ENCODE data around the gene LCTL. TPM values are rescaled to one million over a fixed set of nuclear protein-coding genes. Genes with fewer than 3 reads are reported as not detected.

The LCTL gene
- total RNA-seq, 3 donors from 2014 or later (not counting 1 experiment from before 2014, with no cell fraction given), result not detected

GRCh38 chr15:66581972-66582537, 16.3 kb upstream of the LCTL start:
- Histone ChIP-seq H3K36me3 (ENCODE audit: control insufficient read depth, insufficient read depth, low read length) (no peaks in the 10 kb centered on the region), H3K4me1 (ENCODE audit: control insufficient read depth, insufficient read depth, low read length) (no peaks in the 10 kb centered on the region), H3K27me3 (ENCODE audit: control insufficient read depth, insufficient read depth, low read length) (no peaks in the 10 kb centered on the region), H3K27ac (ENCODE audit: low read length) (no peak overlapping the region), H3K4me3 (ENCODE audit: low read length) (no peak overlapping the region), H3K9me3 (ENCODE audit: control insufficient read depth, insufficient read depth, low read length) (no peaks in the 10 kb centered on the region)
- H3K9me3 Mint-ChIP-seq, result no peaks in the 10 kb centered on the region
- H3K4me1 Mint-ChIP-seq, result no peaks in the 10 kb centered on the region
- 96% methylated on average over 7 of the region's 9 CpGs for whole genome bisulfite sequencing (ENCODE audit: insufficient coverage)
- TF ChIP-seq CTCF (IDR thresholded peaks at IDR 0.05), result no peak
- intact Hi-C loops (cut with micrococcal nuclease), result no loop called here
- H3K4me3 Mint-ChIP-seq, result no peak overlapping the region
- H3K36me3 Mint-ChIP-seq, result no peaks in the 10 kb centered on the region
- no peak for DNase-seq
- no peak overlapping the region for H3K27ac Mint-ChIP-seq
- H3K27me3 Mint-ChIP-seq (ENCODE audit: low read depth in 2 of 2), result peaks cover 0 to 7% of the 10 kb centered on the region in 2 donors
- ATAC-seq, result no peak

GRCh38 chr15:66580643-66581042, 14.8 kb upstream of the LCTL start:
- Mint-ChIP-seq H3K36me3 (no peaks in the 10 kb centered on the region), H3K27me3 (ENCODE audit: low read depth in 2 of 2) (peaks cover 0 to 4% of the 10 kb centered on the region in 2 donors), H3K4me3 (no peak overlapping the region), H3K9me3 (no peaks in the 10 kb centered on the region), H3K27ac (no peak overlapping the region), H3K4me1 (no peaks in the 10 kb centered on the region)
- intact Hi-C loops (cut with micrococcal nuclease), result no loop called here
- WGBS (ENCODE audit: insufficient coverage), result 61% methylated on average over 3 of the region's 3 CpGs
- H3K36me3 ChIP-seq (ENCODE audit: control insufficient read depth, insufficient read depth, low read length), result no peaks in the 10 kb centered on the region
- H3K27ac ChIP-seq (ENCODE audit: low read length), result no peak overlapping the region
- ATAC-seq (no peak), DNase-seq (no peak)
- H3K27me3 ChIP-seq (ENCODE audit: control insufficient read depth, insufficient read depth, low read length), result no peaks in the 10 kb centered on the region
- no peak overlapping the region for H3K4me3 ChIP-seq (ENCODE audit: low read length)
- no peak for TF ChIP-seq CTCF (IDR thresholded peaks at IDR 0.05)
- no peaks in the 10 kb centered on the region for H3K4me1 ChIP-seq (ENCODE audit: control insufficient read depth, insufficient read depth, low read length)
- H3K9me3 ChIP-seq (ENCODE audit: control insufficient read depth, insufficient read depth, low read length), result no peaks in the 10 kb centered on the region

- Histone ChIP-seq H3K27ac (ENCODE audit: low read length) (no peak overlapping the region), H3K36me3 (ENCODE audit: control insufficient read depth, insufficient read depth, low read length) (no peaks in the 10 kb centered on the region), H3K9me3 (ENCODE audit: control insufficient read depth, insufficient read depth, low read length) (no peaks in the 10 kb centered on the region), H3K27me3 (ENCODE audit: control insufficient read depth, insufficient read depth, low read length) (no peaks in the 10 kb centered on the region), H3K4me1 (ENCODE audit: control insufficient read depth, insufficient read depth, low read length) (no peaks in the 10 kb centered on the region), H3K4me3 (ENCODE audit: low read length) (no peak overlapping the region)
- DNase-seq (no peak), ATAC-seq (no peak)
- H3K4me1 Mint-ChIP-seq, result no peaks in the 10 kb centered on the region
- no peak for TF ChIP-seq CTCF (IDR thresholded peaks at IDR 0.05)
- H3K27me3 Mint-ChIP-seq (ENCODE audit: low read depth in 2 of 2), result peaks cover 0 to 4% of the 10 kb centered on the region in 2 donors
- no peak overlapping the region for H3K27ac Mint-ChIP-seq
- no peaks in the 10 kb centered on the region for H3K9me3 Mint-ChIP-seq
- H3K4me3 Mint-ChIP-seq, result no peak overlapping the region
- intact Hi-C loops (cut with micrococcal nuclease), result no loop called here
- 75% methylated on average over 10 of the region's 10 CpGs for WGBS (ENCODE audit: insufficient coverage)
- H3K36me3 Mint-ChIP-seq, result no peaks in the 10 kb centered on the region
These were observed 12.6 kb upstream of the LCTL start for GRCh38 chr15:66578286-66578875.

- 74% methylated on average over 2 of the region's 2 CpGs for WGBS (ENCODE audit: insufficient coverage)
- no peaks in the 10 kb centered on the region for H3K27me3 Mint-ChIP-seq (ENCODE audit: low read depth in 2 of 2)
- H3K27ac Mint-ChIP-seq, result no peak overlapping the region
- Histone ChIP-seq H3K27me3 (ENCODE audit: control insufficient read depth, insufficient read depth, low read length) (no peaks in the 10 kb centered on the region), H3K4me3 (ENCODE audit: low read length) (no peak overlapping the region), H3K9me3 (ENCODE audit: control insufficient read depth, insufficient read depth, low read length) (no peaks in the 10 kb centered on the region), H3K4me1 (ENCODE audit: control insufficient read depth, insufficient read depth, low read length) (no peaks in the 10 kb centered on the region), H3K36me3 (ENCODE audit: control insufficient read depth, insufficient read depth, low read length) (no peaks in the 10 kb centered on the region), H3K27ac (ENCODE audit: low read length) (no peak overlapping the region)
- intact Hi-C loops (cut with micrococcal nuclease), result no loop called here
- H3K36me3 Mint-ChIP-seq, result no peaks in the 10 kb centered on the region
- H3K9me3 Mint-ChIP-seq, result no peaks in the 10 kb centered on the region
- TF ChIP-seq CTCF (IDR thresholded peaks at IDR 0.05), result no peak
- H3K4me3 Mint-ChIP-seq, result no peak overlapping the region
- DNase-seq, result no peak
- no peaks in the 10 kb centered on the region for H3K4me1 Mint-ChIP-seq
- no peak for ATAC-seq
These were observed 8.8 kb upstream of the LCTL start for GRCh38 chr15:66574596-66574950.

Data from natural killer cell (primary cell).